Heart right ventricle (tissue), 16 donors: Measurements from ENCODE around the gene FAM219A. TPM values are rescaled to one million over a fixed set of nuclear protein-coding genes. Genes with fewer than 3 reads are reported as not detected.

Experiments used
- ATAC-seq, 8 donors: fragments of 200-7000 bp; cut with Tn5 transposase; one replicate each; pipeline ENCODE4 v1.9.1; 2020; ENCODE audit warnings: mild to moderate bottlenecking in 8 of 8, moderate library complexity in 8 of 8, moderate number of reproducible peaks in 1 of 8
- DNase-seq, 2 donors: peaks; one replicate each; pipeline ENCODE4 v3.0.0-alpha.2; 2020
- H3K27ac ChIP-seq, 10 donors: fragments of 200-600 bp; sonication (generic) in 2 of 10; one replicate each; pipeline versions ENCODE4 v1.5.0 to v1.8.0; 2020 to 2022; ENCODE audit warnings: mild to moderate bottlenecking in 3 of 10
- H3K27me3 ChIP-seq, 7 donors: fragments of 200-600 bp; one replicate each; pipeline ENCODE4 v1.8.0; 2021 to 2022; ENCODE audit warnings: mild to moderate bottlenecking in 2 of 7
- H3K36me3 ChIP-seq, 9 donors: fragments of 200-600 bp; sonication (generic) in 1 of 9; one replicate each; pipeline versions ENCODE4 v1.5.0 to v1.8.0; 2020 to 2022; ENCODE audit warnings: mild to moderate bottlenecking in 2 of 9
- H3K4me1 ChIP-seq, 9 donors: fragments of 200-600 bp; sonication (generic) in 1 of 9; one replicate each; pipeline versions ENCODE4 v1.5.0 to v1.8.0; 2020 to 2022; ENCODE audit warnings: mild to moderate bottlenecking in 4 of 9
- H3K4me3 ChIP-seq, 10 donors: fragments of 200-600 bp; sonication (generic) in 2 of 10; one replicate each; pipeline versions ENCODE4 v1.5.0 to v1.8.0; 2020 to 2022; ENCODE audit warnings: mild to moderate bottlenecking in 7 of 10, moderate library complexity in 2 of 10
- H3K9me3 ChIP-seq, 11 donors: fragments of 200-600 bp in 10 of 11; sonication (generic) in 2 of 11; one replicate each; pipeline versions ENCODE4 v1.5.0 to v1.8.0; 2013 to 2022; ENCODE audit warnings: mild to moderate bottlenecking in 2 of 11, control low read depth in 1 of 11, moderate library complexity in 1 of 11
- CTCF ChIP-seq, 9 donors: fragments of 200-600 bp; sonication (generic) in 2 of 9; IDR thresholded peaks; one replicate each; pipeline versions ENCODE4 v1.5.0 to v1.8.0; 2021 to 2022; ENCODE audit warnings: antibody characterized with exemption in 9 of 9, mild to moderate bottlenecking in 5 of 9, moderate library complexity in 1 of 9
- WGBS, 2 donors: extraction: QIAGEN DNeasy Blood & Tissue Kit; methylation state at CpG; one replicate each; pipeline ENCODE4 v1.1.7; 2013; ENCODE audit warnings: inconsistent platforms in 1 of 2; 5-methylcytosine and 5-hydroxymethylcytosine counted together
- intact Hi-C, 10 donors: fragments of 100-400 bp; cut with DNase I; formaldehyde crosslinking; loops; one replicate each; pipeline versions ENCODE4 v1.11.1 to v1.14.2; 2022
- polyA plus RNA-seq, 2 donors: library from polyadenylated mRNA; stranded (reverse); fragments of 200-250 nt; gene quantifications; one replicate each; pipeline ENCODE4 v1.2.3, GENCODE V29; 2013
- total RNA-seq, 10 donors: library from RNA; stranded (reverse); fragmentation: NEBNext Ultra II Directional in 3 of 10; extraction: Animal tissue kit (Norgen Biotek cat#: 25700) in 3 of 10; gene quantifications; one replicate each; pipeline versions ENCODE4 v1.2.1 to v1.2.4, GENCODE V29; 2021 to 2023
- donor health status: Arrhythmogenic right ventricular cardiomyopathy.
- donor health status: ischemic (EF 13 %, LVEDD 7.1; RV severe dilation, severe dysfunction).
- donor health status: healthy with polysubstance abuse.
- donor health status: DM: no; HTN: yes; CAD: no.
- donor health status: DM: no; HTN: no; CAD: no.
- donor health status: ischemic (EF 25% LVEDD 6.9; RV normal size, moderate dysfunction).
- donor health status: ischemic (EF 25% LVEDD 5.7; RV mildly dilated, moderate dysfunction).
- donor health status: healthy.
- donor health status: DM: yes; HTN: yes; CAD: no.
- donor health status: Ischemic cardiomyopathy.
- donor health status: ischemic (EF 35%, LVEDD 5.7; RV mildly dilated, moderate dysfunction).
- donor health status: nonischemic (EF 11% LVEDD 7.7; RV severe dilation, severe dysfunction).
- donor health status: DM: yes; HTN: yes; CAD: no.
- donor health status: PGD.
- donor health status: ischemic (EF 29% LVEDD 5.4; RV normal size, mild dysfunction).
- donor health status: nonischemic (EF 23%, LVEDD 6.1; RV moderate dilation, normal function).

FAM219A gene
- total and polyA plus RNA-seq, 12 donors, result 15.1 to 38.6 (median 25.9) TPM

GRCh38 chr9:34383904-34384303, 74.5 kb downstream of the FAM219A start:
- WGBS, 2 donors, result 84 to 86% methylated on average over 4 of the region's 4 CpGs
- intact Hi-C loops, result loop anchor here in 2 of 10 donors (10.0 kb wide), 2 partner anchors 51 to 129 kb away; no protein-coding TSS in a partner anchor

GRCh38 chr9:34382879-34383278, 75.5 kb downstream of the FAM219A start:
- ATAC-seq (no peak), DNase-seq (no peak)
- peaks cover 6 to 29% (median 23%) of the 10 kb centered on the region in 9 donors for H3K4me1 ChIP-seq
- H3K9me3 ChIP-seq, result no peaks in the 10 kb centered on the region
- 90 to 91% methylated on average over 3 of the region's 3 CpGs for WGBS, 2 donors
- intact Hi-C loops, result loop anchor here in 2 of 10 donors (10.0 kb wide), 2 partner anchors 52 to 128 kb away; no protein-coding TSS in a partner anchor
- H3K4me3 ChIP-seq, result no peak overlapping the region
- TF ChIP-seq CTCF (IDR thresholded peaks at IDR 0.05), result no peak
- no peak overlapping the region for H3K27ac ChIP-seq
- no peaks in the 10 kb centered on the region for H3K36me3 ChIP-seq
- H3K27me3 ChIP-seq, result peaks cover 0 to 9% (median 0%) of the 10 kb centered on the region in 7 donors

More at GRCh38 chr9:34383904-34384303, 74.5 kb downstream of the FAM219A start:
- no peak for TF ChIP-seq CTCF (IDR thresholded peaks at IDR 0.05)
- no peak for DNase-seq
- H3K9me3 ChIP-seq, result no peaks in the 10 kb centered on the region
- H3K4me1 ChIP-seq, result peaks cover 6 to 28% (median 23%) of the 10 kb centered on the region in 9 donors
- H3K36me3 ChIP-seq, result no peaks in the 10 kb centered on the region
- ATAC-seq, result no peak
- H3K4me3 ChIP-seq, result no peak overlapping the region
- H3K27ac ChIP-seq, result no peak overlapping the region
- H3K27me3 ChIP-seq, result peaks cover 0 to 13% (median 0%) of the 10 kb centered on the region in 7 donors

- no peak overlapping the region for H3K27ac ChIP-seq
- no peak for TF ChIP-seq CTCF (IDR thresholded peaks at IDR 0.05)
- ATAC-seq (no peak), DNase-seq (no peak)
- WGBS, 2 donors, result 86 to 97% methylated on average over 5 of the region's 5 CpGs
- peaks cover 6 to 36% (median 28%) of the 10 kb centered on the region in 9 donors for H3K4me1 ChIP-seq
- no peaks in the 10 kb centered on the region for H3K36me3 ChIP-seq
- H3K4me3 ChIP-seq, result peak overlapping the region in 3 of 10 donors; percentile 66 to 86 (median 71)
- peaks cover 0 to 9% (median 0%) of the 10 kb centered on the region in 7 donors for H3K27me3 ChIP-seq
- no peaks in the 10 kb centered on the region for H3K9me3 ChIP-seq
- intact Hi-C loops, result loop anchor here in 2 of 10 donors (10.0 kb wide), 2 partner anchors 53 to 127 kb away; no protein-coding TSS in a partner anchor
These were observed 76.3 kb downstream of the FAM219A start for GRCh38 chr9:34382054-34382453.

GRCh38 chr9:34381323-34381722, 77.0 kb downstream of the FAM219A start:
- DNase-seq (peak; percentile 39 to 42), ATAC-seq (peak in 6 of 8 donors; percentile 5 to 23 (median 14))
- Histone ChIP-seq H3K27ac (peak overlapping the region in 9 of 10 donors; percentile 13 to 90 (median 82)), H3K4me1 (peaks cover 6 to 39% (median 30%) of the 10 kb centered on the region in 9 donors), H3K4me3 (peak overlapping the region; percentile 16 to 86 (median 65)), H3K27me3 (peaks cover 0 to 9% (median 0%) of the 10 kb centered on the region in 7 donors), H3K9me3 (no peaks in the 10 kb centered on the region), H3K36me3 (no peaks in the 10 kb centered on the region)
- intact Hi-C loops, result loop anchor here in 2 of 10 donors (10.0 kb wide), 2 partner anchors 53 to 127 kb away; no protein-coding TSS in a partner anchor
- TF ChIP-seq CTCF (IDR thresholded peaks at IDR 0.05), result no peak
- 28 to 38% methylated on average over 17 of the region's 17 CpGs for WGBS, 2 donors
